Aorta (tissue), 5 donors: ENCODE measurements around the gene FBLN5. TPM values are rescaled to one million over a fixed set of nuclear protein-coding genes. Genes with fewer than 3 reads are reported as not detected.

ENCODE experiments used
- ATAC-seq: fragments of 200-7000 bp; cut with Tn5 transposase; one replicate; pipeline ENCODE4 v1.9.1; 2022; ENCODE audit warnings: moderate library complexity; ENCODE audit not compliant: low FRiP score
- DNase-seq, 2 donors: peaks; one replicate each; pipeline ENCODE4 v3.0.0-alpha.2; 2020
- H3K27ac ChIP-seq, 2 donors: one replicate each; pipeline ENCODE4 v1.5.1; 2013; ENCODE audit warnings: low read length in 2 of 2, mild to moderate bottlenecking in 2 of 2, moderate library complexity in 2 of 2, control low read depth in 1 of 2, inconsistent platforms in 1 of 2, low read depth in 1 of 2
- H3K27me3 ChIP-seq, 2 donors: one replicate each; pipeline ENCODE4 v1.6.1; 2013; ENCODE audit warnings: control low read depth in 1 of 2, low read length in 1 of 2, mild to moderate bottlenecking in 1 of 2, moderate library complexity in 1 of 2; ENCODE audit not compliant: insufficient read depth in 2 of 2, control insufficient read depth in 1 of 2
- H3K36me3 ChIP-seq, 2 donors: one replicate each; pipeline ENCODE4 v1.6.1; 2013; ENCODE audit warnings: control low read depth in 1 of 2, low read length in 1 of 2, mild to moderate bottlenecking in 1 of 2; ENCODE audit not compliant: insufficient read depth in 2 of 2, control insufficient read depth in 1 of 2
- H3K4me1 ChIP-seq, 2 donors: one replicate each; pipeline ENCODE4 v1.6.1; 2013; ENCODE audit warnings: low read length in 2 of 2, control low read depth in 1 of 2, mild to moderate bottlenecking in 1 of 2, moderate library complexity in 1 of 2; ENCODE audit not compliant: insufficient read depth in 2 of 2, control insufficient read depth in 1 of 2
- H3K4me3 ChIP-seq, 2 donors: one replicate each; pipeline ENCODE4 v1.5.1; 2013; ENCODE audit warnings: low read length in 2 of 2, control low read depth in 1 of 2, mild to moderate bottlenecking in 1 of 2
- H3K9me3 ChIP-seq: one replicate; pipeline ENCODE4 v1.6.1; 2013; ENCODE audit warnings: mild to moderate bottlenecking, low read length; ENCODE audit not compliant: control insufficient read depth
- WGBS, 2 donors: extraction: QIAGEN DNeasy Blood & Tissue Kit; methylation state at CpG; one replicate each; pipeline ENCODE4 v1.1.7; 2013; 5-methylcytosine and 5-hydroxymethylcytosine counted together
- intact Hi-C, 2 donors: fragments of 100-400 bp; cut with DNase I; formaldehyde crosslinking; loops; one replicate each; pipeline versions ENCODE4 v1.14.2 to v1.15.0; 2022
- polyA plus RNA-seq, 2 donors: library from polyadenylated mRNA; stranded (reverse); fragments of 200-250 nt; gene quantifications; one replicate each; pipeline ENCODE4 v1.2.3, GENCODE V29; 2013
- total RNA-seq, 2 donors: library from RNA; stranded (reverse); fragmentation: NEBNext Ultra II Directional; extraction: Animal tissue kit (Norgen Biotek cat#: 25700); gene quantifications; one replicate each; pipeline ENCODE4 v1.2.1, GENCODE V29; 2021
- donor health status: healthy with polysubstance abuse.
- donor health status: Bipolar disorder and iron deficiency.
- donor health status: DM: no; HTN: no; CAD: no.
- donor health status: DM: no; HTN: no; CAD: no.
- donor health status: DM: yes; HTN: yes; CAD: no.

The FBLN5 gene
- total and polyA plus RNA-seq, 4 donors = 375 to 735 (median 419) TPM

GRCh38 chr14:91956616-91957015 is 9.1 kb upstream of the FBLN5 start:
- 67 to 84% methylated on average over 5 of the region's 5 CpGs for WGBS, 2 donors
- ATAC-seq = no peak
- Histone ChIP-seq H3K27me3 (no peaks in the 10 kb centered on the region), H3K27ac (no peak overlapping the region), H3K9me3 (no peaks in the 10 kb centered on the region), H3K4me3 (no peak overlapping the region), H3K4me1 (no peaks in the 10 kb centered on the region), H3K36me3 (no peaks in the 10 kb centered on the region)
- intact Hi-C loops = no loop called here
- DNase-seq = no peak

- 31 to 46% methylated on average over 1 of the region's 1 CpG for whole genome bisulfite sequencing, 2 donors
- H3K4me3 ChIP-seq = no peak overlapping the region
- intact Hi-C loops = no loop called here
- DNase-seq = no peak
- no peak overlapping the region for H3K27ac ChIP-seq
- H3K4me1 ChIP-seq = no peaks in the 10 kb centered on the region
- no peaks in the 10 kb centered on the region for H3K9me3 ChIP-seq
- ATAC-seq = no peak
- H3K36me3 ChIP-seq = no peaks in the 10 kb centered on the region
- no peaks in the 10 kb centered on the region for H3K27me3 ChIP-seq
Observed at GRCh38 chr14:91955168-91955567, 7.7 kb upstream of the FBLN5 start.

- no peaks in the 10 kb centered on the region for H3K9me3 ChIP-seq
- ATAC-seq (peak; percentile 35), DNase-seq (no peak)
- no peaks in the 10 kb centered on the region for H3K4me1 ChIP-seq
- 31 to 38% methylated on average over 8 of the region's 8 CpGs for WGBS, 2 donors
- peak overlapping the region in 1 of 2 donors; percentile 77 for H3K27ac ChIP-seq
- no peaks in the 10 kb centered on the region for H3K27me3 ChIP-seq
- no peak overlapping the region for H3K4me3 ChIP-seq
- intact Hi-C loops = no loop called here
- H3K36me3 ChIP-seq = no peaks in the 10 kb centered on the region
Observed at GRCh38 chr14:91953170-91953985, 5.9 kb upstream of the FBLN5 start.

GRCh38 chr14:91946622-91947474 is 646 bp downstream of the FBLN5 start:
- H3K27me3 ChIP-seq = no peaks in the 10 kb centered on the region
- WGBS, 2 donors = 1 to 2% methylated on average over 38 of the region's 38 CpGs
- H3K4me3 ChIP-seq = peak overlapping the region; percentile 100
- ATAC-seq = peak; percentile 31
- H3K9me3 ChIP-seq = no peaks in the 10 kb centered on the region
- H3K27ac ChIP-seq = peak overlapping the region; percentile 71 to 98
- intact Hi-C loops = loop anchor here (2.0 to 5.0 kb wide), 3 partner anchors 35 to 50 kb away; no protein-coding TSS in a partner anchor
- no peak for DNase-seq
- H3K36me3 ChIP-seq = peaks cover 0 to 2% of the 10 kb centered on the region in 2 donors
- H3K4me1 ChIP-seq = peaks cover 0 to 2% of the 10 kb centered on the region in 2 donors

GRCh38 chr14:91945751-91946621 is 1.5 kb downstream of the FBLN5 start:
- ATAC-seq (peak; percentile 44), DNase-seq (no peak)
- intact Hi-C loops = loop anchor here (2.0 to 5.0 kb wide), 3 partner anchors 36 to 51 kb away; no protein-coding TSS in a partner anchor
- peaks cover 2% of the 10 kb centered on the region in 2 donors for H3K36me3 ChIP-seq
- no peaks in the 10 kb centered on the region for H3K27me3 ChIP-seq
- no peaks in the 10 kb centered on the region for H3K9me3 ChIP-seq
- peak overlapping the region; percentile 71 to 99 for H3K27ac ChIP-seq
- 1 to 5% methylated on average over 10 of the region's 10 CpGs for WGBS, 2 donors
- H3K4me1 ChIP-seq = peaks cover 0 to 4% of the 10 kb centered on the region in 2 donors
- H3K4me3 ChIP-seq = peak overlapping the region; percentile 100

GRCh38 chr14:91942946-91943345 is 4.5 kb downstream of the FBLN5 start:
- 29% methylated on average over 9 of the region's 9 CpGs for WGBS, 2 donors
- DNase-seq (no peak), ATAC-seq (no peak)
- intact Hi-C loops = no loop called here
- peak overlapping the region in 1 of 2 donors; percentile 10 for H3K27ac ChIP-seq
- H3K36me3 ChIP-seq = peaks cover 6 to 11% of the 10 kb centered on the region in 2 donors
- no peaks in the 10 kb centered on the region for H3K27me3 ChIP-seq
- peak overlapping the region in 1 of 2 donors; percentile 100 for H3K4me3 ChIP-seq
- no peaks in the 10 kb centered on the region for H3K9me3 ChIP-seq
- H3K4me1 ChIP-seq = peaks cover 0 to 6% of the 10 kb centered on the region in 2 donors

GRCh38 chr14:91942128-91942527 is 5.4 kb downstream of the FBLN5 start:
- intact Hi-C loops = no loop called here
- H3K27me3 ChIP-seq = no peaks in the 10 kb centered on the region
- H3K4me3 ChIP-seq = no peak overlapping the region
- peaks cover 6 to 11% of the 10 kb centered on the region in 2 donors for H3K36me3 ChIP-seq
- peaks cover 0 to 6% of the 10 kb centered on the region in 2 donors for H3K4me1 ChIP-seq
- H3K27ac ChIP-seq = no peak overlapping the region
- ATAC-seq (no peak), DNase-seq (no peak)
- WGBS, 2 donors = 5 to 6% methylated on average over 1 of the region's 1 CpG
- no peaks in the 10 kb centered on the region for H3K9me3 ChIP-seq

GRCh38 chr14:91940209-91940608 is 7.3 kb downstream of the FBLN5 start:
- WGBS, 2 donors = 75 to 84% methylated on average over 3 of the region's 3 CpGs
- Histone ChIP-seq H3K9me3 (no peaks in the 10 kb centered on the region), H3K27me3 (no peaks in the 10 kb centered on the region), H3K36me3 (peaks cover 6 to 17% of the 10 kb centered on the region in 2 donors), H3K4me3 (no peak overlapping the region), H3K4me1 (peaks cover 0 to 9% of the 10 kb centered on the region in 2 donors), H3K27ac (peak overlapping the region in 1 of 2 donors; percentile 30)
- no peak for DNase-seq
- intact Hi-C loops = no loop called here
- no peak for ATAC-seq
